WTC11 (cell line): ENCODE results near the gene CACNA1D. TPM values are rescaled to one million over a fixed set of nuclear protein-coding genes. Genes with fewer than 3 reads are reported as not detected.

Experiments
- ATAC-seq: fragments of 200-7000 bp; cut with Tn5 transposase; 2 replicates; pipeline ENCODE4 v1.10.0; 2021; ENCODE audit warnings: mild to moderate bottlenecking, moderate library complexity
- CTCF ChIA-PET: fragments of 300-600 bp; sonication (Branson Sonifier 250); formaldehyde crosslinking; loops from one replicate; lab custom pipeline; 2021; ENCODE audit warnings: antibody characterized with exemption; lab: Charles Lee
- POLR2A ChIA-PET: fragments of 350-600 bp; sonication (Branson Sonifier 250); formaldehyde crosslinking; loops from one replicate; lab custom pipeline; 2021; ENCODE audit warnings: antibody characterized with exemption; lab: Charles Lee
- DNase-seq: peaks from one replicate; pipeline ENCODE4 v3.0.0; 2021; ENCODE audit warnings: low spot score
- H3K27ac Mint-ChIP-seq: 2 replicates; pipeline ENCODE4 v1.8.0; 2021; ENCODE audit warnings: mixed read lengths
- H3K27me3 Mint-ChIP-seq: 2 replicates; pipeline ENCODE4 v1.8.0; 2021; ENCODE audit warnings: low read depth, mild to moderate bottlenecking, moderate library complexity, mixed read lengths
- H3K36me3 Mint-ChIP-seq: 2 replicates; pipeline ENCODE4 v1.8.0; 2021; ENCODE audit warnings: mixed read lengths
- H3K4me1 Mint-ChIP-seq: 2 replicates; pipeline ENCODE4 v1.8.0; 2022; ENCODE audit warnings: mixed read lengths
- H3K4me3 Mint-ChIP-seq: 2 replicates; pipeline ENCODE4 v1.8.0; 2021; ENCODE audit warnings: mild to moderate bottlenecking, moderate library complexity, mixed read lengths
- H3K9me3 Mint-ChIP-seq: 2 replicates; pipeline ENCODE4 v1.8.0; 2021; ENCODE audit warnings: mixed read lengths
- ESRRA ChIP-seq: sonication (generic); formaldehyde crosslinking; IDR thresholded peaks from 2 replicates; pipeline ENCODE4 v1.8.1; 2022; ENCODE audit warnings: mild to moderate bottlenecking, missing genetic modification reagents, borderline replicate concordance
- GRHL2 ChIP-seq: fragments of 250-450 bp; sonication (Bioruptor Pico); IDR thresholded peaks from 2 replicates; pipeline ENCODE4 v1.8.0; 2022; ENCODE audit warnings: mild to moderate bottlenecking, moderate library complexity; ENCODE audit not compliant: insufficient replicate concordance, severe bottlenecking
- GTF2I ChIP-seq: fragments of 250-450 bp; sonication (Bioruptor Pico); conservative IDR thresholded peaks from 2 replicates; pipeline ENCODE4 v1.4.0; 2021; ENCODE audit warnings: mild to moderate bottlenecking
- NFE2L1 ChIP-seq: sonication (generic); formaldehyde crosslinking; IDR thresholded peaks from 2 replicates; pipeline ENCODE4 v1.8.1; 2023; ENCODE audit warnings: missing genetic modification reagents
- NR1H2 ChIP-seq: sonication (generic); formaldehyde crosslinking; IDR thresholded peaks from 2 replicates; pipeline ENCODE4 v1.9.0; 2021; ENCODE audit warnings: mild to moderate bottlenecking, moderate library complexity, missing genetic modification reagents
- SP1 ChIP-seq: sonication (generic); formaldehyde crosslinking; conservative IDR thresholded peaks from 2 replicates; pipeline ENCODE4 v1.8.1; 2022; ENCODE audit warnings: missing genetic modification reagents
- ZNF121 ChIP-seq: sonication (generic); formaldehyde crosslinking; IDR thresholded peaks from 2 replicates; pipeline ENCODE4 v1.8.0; 2023; ENCODE audit warnings: missing genetic modification reagents
- ZNF396 ChIP-seq: fragments of 250-450 bp; sonication (Bioruptor Pico); IDR thresholded peaks from 2 replicates; pipeline ENCODE4 v1.8.0; 2021; ENCODE audit warnings: mild to moderate bottlenecking, moderate library complexity, borderline replicate concordance
- ZNF671 ChIP-seq: fragments of 250-450 bp; sonication (Bioruptor Pico); IDR thresholded peaks from 2 replicates; pipeline ENCODE4 v1.8.0; 2021; ENCODE audit warnings: mild to moderate bottlenecking
- total RNA-seq: library from RNA; stranded (reverse); gene quantifications from 3 replicates; pipeline ENCODE4 v1.2.3, GENCODE V29; 2021
- TF ChIP-seq, protein P1 (sequence below): sonication (generic); formaldehyde crosslinking; IDR thresholded peaks from 2 replicates; pipeline ENCODE4 v1.8.0; 2022; ENCODE audit warnings: mild to moderate bottlenecking, missing genetic modification reagents
- TF ChIP-seq, protein P2 (sequence below): fragments of 250-450 bp; sonication (Bioruptor Pico); IDR thresholded peaks from 2 replicates; pipeline ENCODE4 v1.9.0; 2021; ENCODE audit warnings: mild to moderate bottlenecking
- TF ChIP-seq, protein P3 (sequence below): sonication (generic); formaldehyde crosslinking; IDR thresholded peaks from 2 replicates; pipeline ENCODE4 v1.8.0; 2022; ENCODE audit warnings: mild to moderate bottlenecking, missing genetic modification reagents
- TF ChIP-seq, protein P4 (sequence below): sonication (generic); formaldehyde crosslinking; IDR thresholded peaks from 2 replicates; pipeline ENCODE4 v1.8.0; 2023; ENCODE audit warnings: missing genetic modification reagents
- TF ChIP-seq, protein P5 (sequence below): sonication (generic); formaldehyde crosslinking; IDR thresholded peaks from 2 replicates; pipeline ENCODE4 v1.8.0; 2022; ENCODE audit warnings: missing genetic modification reagents

Gene CACNA1D
- total RNA-seq, 1 experiment from 2014 or later: 2.3 TPM

DNA sequence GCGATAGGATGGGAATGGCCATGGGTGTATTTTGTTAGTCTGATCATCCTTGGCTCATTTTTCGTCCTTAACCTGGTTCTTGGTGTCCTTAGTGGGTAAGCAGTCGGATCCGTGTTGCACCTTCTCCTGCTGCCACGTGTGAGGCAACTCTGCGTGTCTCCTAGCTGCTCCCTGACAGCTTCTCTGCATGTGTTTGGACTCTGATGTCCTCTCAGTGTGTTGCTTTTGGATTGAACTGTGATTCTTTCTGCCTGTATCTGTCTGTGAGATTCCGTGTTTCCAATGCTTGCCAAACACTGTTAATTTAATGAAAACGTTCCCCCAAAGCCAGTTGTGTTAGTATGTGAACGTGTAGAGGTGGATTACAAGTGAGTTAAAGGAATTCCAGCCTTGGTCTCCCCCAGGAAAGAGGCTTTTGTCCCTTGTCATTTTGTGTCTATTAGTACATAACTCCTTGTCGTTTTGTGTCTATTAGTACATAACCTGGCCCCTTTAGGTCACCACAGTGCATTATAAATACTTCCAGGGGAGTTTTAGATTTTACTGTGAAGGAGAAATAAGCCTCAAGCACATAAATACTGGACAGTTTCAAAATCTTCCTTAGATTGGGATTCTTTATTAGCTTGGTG lies 179.4 kb downstream of the CACNA1D start (continued):
- TF ChIP-seq, protein P1, sequence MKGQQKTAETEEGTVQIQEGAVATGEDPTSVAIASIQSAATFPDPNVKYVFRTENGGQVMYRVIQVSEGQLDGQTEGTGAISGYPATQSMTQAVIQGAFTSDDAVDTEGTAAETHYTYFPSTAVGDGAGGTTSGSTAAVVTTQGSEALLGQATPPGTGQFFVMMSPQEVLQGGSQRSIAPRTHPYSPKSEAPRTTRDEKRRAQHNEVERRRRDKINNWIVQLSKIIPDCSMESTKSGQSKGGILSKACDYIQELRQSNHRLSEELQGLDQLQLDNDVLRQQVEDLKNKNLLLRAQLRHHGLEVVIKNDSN: no peak
- TF ChIP-seq, protein P2, sequence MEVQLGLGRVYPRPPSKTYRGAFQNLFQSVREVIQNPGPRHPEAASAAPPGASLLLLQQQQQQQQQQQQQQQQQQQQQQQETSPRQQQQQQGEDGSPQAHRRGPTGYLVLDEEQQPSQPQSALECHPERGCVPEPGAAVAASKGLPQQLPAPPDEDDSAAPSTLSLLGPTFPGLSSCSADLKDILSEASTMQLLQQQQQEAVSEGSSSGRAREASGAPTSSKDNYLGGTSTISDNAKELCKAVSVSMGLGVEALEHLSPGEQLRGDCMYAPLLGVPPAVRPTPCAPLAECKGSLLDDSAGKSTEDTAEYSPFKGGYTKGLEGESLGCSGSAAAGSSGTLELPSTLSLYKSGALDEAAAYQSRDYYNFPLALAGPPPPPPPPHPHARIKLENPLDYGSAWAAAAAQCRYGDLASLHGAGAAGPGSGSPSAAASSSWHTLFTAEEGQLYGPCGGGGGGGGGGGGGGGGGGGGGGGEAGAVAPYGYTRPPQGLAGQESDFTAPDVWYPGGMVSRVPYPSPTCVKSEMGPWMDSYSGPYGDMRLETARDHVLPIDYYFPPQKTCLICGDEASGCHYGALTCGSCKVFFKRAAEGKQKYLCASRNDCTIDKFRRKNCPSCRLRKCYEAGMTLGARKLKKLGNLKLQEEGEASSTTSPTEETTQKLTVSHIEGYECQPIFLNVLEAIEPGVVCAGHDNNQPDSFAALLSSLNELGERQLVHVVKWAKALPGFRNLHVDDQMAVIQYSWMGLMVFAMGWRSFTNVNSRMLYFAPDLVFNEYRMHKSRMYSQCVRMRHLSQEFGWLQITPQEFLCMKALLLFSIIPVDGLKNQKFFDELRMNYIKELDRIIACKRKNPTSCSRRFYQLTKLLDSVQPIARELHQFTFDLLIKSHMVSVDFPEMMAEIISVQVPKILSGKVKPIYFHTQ (CRISPR knock-in tag): no peak
- no peak for TF ChIP-seq ESRRA
- TF ChIP-seq, protein P3, sequence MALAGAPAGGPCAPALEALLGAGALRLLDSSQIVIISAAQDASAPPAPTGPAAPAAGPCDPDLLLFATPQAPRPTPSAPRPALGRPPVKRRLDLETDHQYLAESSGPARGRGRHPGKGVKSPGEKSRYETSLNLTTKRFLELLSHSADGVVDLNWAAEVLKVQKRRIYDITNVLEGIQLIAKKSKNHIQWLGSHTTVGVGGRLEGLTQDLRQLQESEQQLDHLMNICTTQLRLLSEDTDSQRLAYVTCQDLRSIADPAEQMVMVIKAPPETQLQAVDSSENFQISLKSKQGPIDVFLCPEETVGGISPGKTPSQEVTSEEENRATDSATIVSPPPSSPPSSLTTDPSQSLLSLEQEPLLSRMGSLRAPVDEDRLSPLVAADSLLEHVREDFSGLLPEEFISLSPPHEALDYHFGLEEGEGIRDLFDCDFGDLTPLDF (CRISPR knock-in tag): no peak
- TF ChIP-seq, protein P4, sequence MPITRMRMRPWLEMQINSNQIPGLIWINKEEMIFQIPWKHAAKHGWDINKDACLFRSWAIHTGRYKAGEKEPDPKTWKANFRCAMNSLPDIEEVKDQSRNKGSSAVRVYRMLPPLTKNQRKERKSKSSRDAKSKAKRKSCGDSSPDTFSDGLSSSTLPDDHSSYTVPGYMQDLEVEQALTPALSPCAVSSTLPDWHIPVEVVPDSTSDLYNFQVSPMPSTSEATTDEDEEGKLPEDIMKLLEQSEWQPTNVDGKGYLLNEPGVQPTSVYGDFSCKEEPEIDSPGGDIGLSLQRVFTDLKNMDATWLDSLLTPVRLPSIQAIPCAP (CRISPR knock-in tag): no peak
- no peak for TF ChIP-seq ZNF121 (CRISPR knock-in tag)
- no peak for TF ChIP-seq ZNF396 (CRISPR knock-in tag)
- TF ChIP-seq, protein P5, sequence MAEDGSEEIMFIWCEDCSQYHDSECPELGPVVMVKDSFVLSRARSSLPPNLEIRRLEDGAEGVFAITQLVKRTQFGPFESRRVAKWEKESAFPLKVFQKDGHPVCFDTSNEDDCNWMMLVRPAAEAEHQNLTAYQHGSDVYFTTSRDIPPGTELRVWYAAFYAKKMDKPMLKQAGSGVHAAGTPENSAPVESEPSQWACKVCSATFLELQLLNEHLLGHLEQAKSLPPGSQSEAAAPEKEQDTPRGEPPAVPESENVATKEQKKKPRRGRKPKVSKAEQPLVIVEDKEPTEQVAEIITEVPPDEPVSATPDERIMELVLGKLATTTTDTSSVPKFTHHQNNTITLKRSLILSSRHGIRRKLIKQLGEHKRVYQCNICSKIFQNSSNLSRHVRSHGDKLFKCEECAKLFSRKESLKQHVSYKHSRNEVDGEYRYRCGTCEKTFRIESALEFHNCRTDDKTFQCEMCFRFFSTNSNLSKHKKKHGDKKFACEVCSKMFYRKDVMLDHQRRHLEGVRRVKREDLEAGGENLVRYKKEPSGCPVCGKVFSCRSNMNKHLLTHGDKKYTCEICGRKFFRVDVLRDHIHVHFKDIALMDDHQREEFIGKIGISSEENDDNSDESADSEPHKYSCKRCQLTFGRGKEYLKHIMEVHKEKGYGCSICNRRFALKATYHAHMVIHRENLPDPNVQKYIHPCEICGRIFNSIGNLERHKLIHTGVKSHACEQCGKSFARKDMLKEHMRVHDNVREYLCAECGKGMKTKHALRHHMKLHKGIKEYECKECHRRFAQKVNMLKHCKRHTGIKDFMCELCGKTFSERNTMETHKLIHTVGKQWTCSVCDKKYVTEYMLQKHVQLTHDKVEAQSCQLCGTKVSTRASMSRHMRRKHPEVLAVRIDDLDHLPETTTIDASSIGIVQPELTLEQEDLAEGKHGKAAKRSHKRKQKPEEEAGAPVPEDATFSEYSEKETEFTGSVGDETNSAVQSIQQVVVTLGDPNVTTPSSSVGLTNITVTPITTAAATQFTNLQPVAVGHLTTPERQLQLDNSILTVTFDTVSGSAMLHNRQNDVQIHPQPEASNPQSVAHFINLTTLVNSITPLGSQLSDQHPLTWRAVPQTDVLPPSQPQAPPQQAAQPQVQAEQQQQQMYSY: no peak

DNA sequence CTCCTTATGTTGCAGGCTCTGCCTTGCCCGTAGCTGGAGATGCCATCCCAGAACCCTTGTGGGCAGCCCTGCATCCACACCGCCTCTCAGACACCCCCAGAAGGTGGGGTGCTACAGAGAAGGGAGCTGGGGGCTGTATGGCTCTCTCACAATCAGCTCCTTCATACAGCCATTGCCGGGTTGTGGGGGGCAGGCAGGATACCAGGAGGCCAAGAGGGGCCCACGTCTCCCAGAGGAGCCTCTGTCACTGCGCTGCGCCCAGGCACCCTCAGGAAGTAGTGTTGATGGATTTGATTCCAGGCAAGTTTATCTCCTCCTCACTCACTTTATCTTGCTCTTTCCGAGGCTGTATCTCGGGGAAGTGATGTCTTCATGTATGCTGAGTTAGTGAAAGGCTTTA lies 180.2 kb downstream of the CACNA1D start:
- no peaks in the 10 kb centered on the region for H3K36me3 Mint-ChIP-seq
- TF ChIP-seq, protein P5: no peak
- TF ChIP-seq NR1H2 (CRISPR knock-in tag) (no peak), GTF2I (no peak), ZNF671 (CRISPR knock-in tag) (no peak), GRHL2 (no peak), NFE2L1 (CRISPR knock-in tag) (no peak), SP1 (CRISPR knock-in tag) (no peak)
- TF ChIP-seq, all 79 proteins: peak for 0
- Mint-ChIP-seq H3K4me3 (no peak overlapping the region), H3K27ac (no peak overlapping the region; the same call in 1 of the 2 replicates), H3K9me3 (no peaks in the 10 kb centered on the region), H3K27me3 (no peaks in the 10 kb centered on the region), H3K4me1 (no peaks in the 10 kb centered on the region)
- ChIA-PET CTCF (no interaction called here), POLR2A (no interaction called here)
- no peak for DNase-seq
- no peak for ATAC-seq
